SK-N-SH (cell line): ENCODE measurements around the gene SCNN1B. TPM values are rescaled to one million over a fixed set of nuclear protein-coding genes. Genes with fewer than 3 reads are reported as not detected.

Source experiments
- CTCF ChIA-PET: fragments of 300-600, 350-600 bp; formaldehyde crosslinking; extraction: SDS; loops from one replicate; lab custom pipeline; 2021; lab: Yijun Ruan, JAX
- POLR2A ChIA-PET: fragments of 350-600 bp; sonication (Branson Sonifier 250); formaldehyde crosslinking; extraction: SDS; loops from one replicate; lab custom pipeline; 2020; ENCODE audit warnings: antibody characterized with exemption, inconsistent platforms; lab: Yijun Ruan, JAX
- DNase-seq: peaks from one replicate; pipeline ENCODE4 v3.0.0; 2012
- H2AFZ ChIP-seq: fragments of 200-600 bp; sonication (generic); 2 replicates; pipeline ENCODE4 v1.8.1; 2016; ENCODE audit warnings: antibody characterized with exemption, mild to moderate bottlenecking, low read depth
- H3F3A ChIP-seq: fragments of 200-600 bp; sonication (generic); replicated peaks from 2 replicates; pipeline ENCODE3; 2016; ENCODE audit warnings: antibody characterized with exemption, mild to moderate bottlenecking; ENCODE audit not compliant: insufficient read depth
- H3K27ac ChIP-seq, 2 experiments: fragments of 200-500 bp in 1 of 2; fragments of 200-600 bp in 1 of 2; sonication (Bioruptor generic) in 1 of 2; sonication (generic), shearing (Covaris generic) in 1 of 2; 2 replicates each; pipeline versions ENCODE4 v1.5.1 to v1.6.1; 2014 to 2016; ENCODE audit warnings: low read depth in 2 of 2, inconsistent platforms in 1 of 2, low read length in 1 of 2, mild to moderate bottlenecking in 1 of 2, mixed read lengths in 1 of 2
- H3K27me3 ChIP-seq: fragments of 200-600 bp; sonication (generic), shearing (Covaris generic); 2 replicates; pipeline ENCODE4 v1.6.1; 2016; ENCODE audit warnings: mixed run types; ENCODE audit not compliant: insufficient read depth
- H3K36me3 ChIP-seq, 2 experiments: fragments of 200-500 bp in 1 of 2; fragments of 200-600 bp in 1 of 2; sonication (Bioruptor generic) in 1 of 2; sonication (generic) in 1 of 2; replicated peaks in 1 of 2; 2 replicates each; pipeline versions ENCODE3 to v1.5.1; 2014 to 2016; ENCODE audit warnings: low read length in 1 of 2, mild to moderate bottlenecking in 1 of 2; ENCODE audit not compliant: insufficient read depth in 2 of 2, control insufficient read depth in 1 of 2
- H3K4me1 ChIP-seq, 2 experiments: fragments of 200-500 bp in 1 of 2; fragments of 200-600 bp in 1 of 2; sonication (Bioruptor generic) in 1 of 2; sonication (generic), shearing (Covaris generic) in 1 of 2; 2 replicates each; pipeline versions ENCODE4 v1.5.1 to v1.6.1; 2014 to 2016; ENCODE audit warnings: low read depth in 1 of 2, low read length in 1 of 2, mixed run types in 1 of 2; ENCODE audit not compliant: insufficient read depth in 2 of 2, control insufficient read depth in 1 of 2
- H3K4me2 ChIP-seq: fragments of 200-600 bp; sonication (generic), shearing (Covaris generic); 2 replicates; pipeline ENCODE4 v1.6.1; 2017; ENCODE audit warnings: mixed run types
- H3K4me3 ChIP-seq, 2 experiments: fragments of 200-500 bp in 1 of 2; fragments of 200-600 bp in 1 of 2; sonication (Bioruptor generic) in 1 of 2; sonication (generic), shearing (Covaris generic) in 1 of 2; 2 replicates each; pipeline versions ENCODE4 v1.5.1 to v1.8.1; 2014 to 2016; ENCODE audit warnings: low read depth in 2 of 2, inconsistent platforms in 1 of 2, low read length in 1 of 2, mild to moderate bottlenecking in 1 of 2, mixed read lengths in 1 of 2, moderate library complexity in 1 of 2
- H3K79me2 ChIP-seq: fragments of 200-600 bp; sonication (generic); 2 replicates; pipeline ENCODE4 v1.8.1; 2017; ENCODE audit warnings: mild to moderate bottlenecking; ENCODE audit not compliant: insufficient read depth
- H3K9ac ChIP-seq: fragments of 200-600 bp; sonication (generic); 2 replicates; pipeline ENCODE4 v1.6.1; 2017; ENCODE audit warnings: mixed run types
- H3K9me2 ChIP-seq: fragments of 200-600 bp; sonication (generic); 2 replicates; pipeline ENCODE4 v1.6.1; 2017; ENCODE audit warnings: mixed run types
- H3K9me3 ChIP-seq: fragments of 200-600 bp; sonication (generic); 2 replicates; pipeline ENCODE4 v1.6.1; 2017; ENCODE audit warnings: mixed run types, mild to moderate bottlenecking, moderate library complexity
- H4K20me1 ChIP-seq: fragments of 200-600 bp; sonication (generic); 2 replicates; pipeline ENCODE4 v1.6.1; 2017; ENCODE audit warnings: mild to moderate bottlenecking, mixed run types; ENCODE audit not compliant: insufficient read depth
- EP300 ChIP-seq, 2 experiments: IDR thresholded peaks; 2 replicates each; pipeline versions ENCODE4 v1.4.0 to v1.6.1; 2012; ENCODE audit warnings: borderline replicate concordance in 1 of 2, low read depth in 1 of 2, low read length in 1 of 2
- EZH2phosphoT487 ChIP-seq: fragments of 200-600 bp; sonication (generic); IDR thresholded peaks from 2 replicates; pipeline ENCODE4 v1.6.1; 2017; ENCODE audit warnings: low read depth, mixed run types, mild to moderate bottlenecking, antibody characterized with exemption, moderate library complexity, borderline replicate concordance
- FOSL2 ChIP-seq: IDR thresholded peaks from 2 replicates; pipeline ENCODE4 v1.4.0; 2012; ENCODE audit warnings: low read depth, mild to moderate bottlenecking, moderate library complexity, borderline replicate concordance
- FOXM1 ChIP-seq: IDR thresholded peaks from 2 replicates; pipeline ENCODE4 v1.4.0; 2012; ENCODE audit warnings: low read depth, mild to moderate bottlenecking
- JUND ChIP-seq: IDR thresholded peaks from 2 replicates; pipeline ENCODE4 v1.4.0; 2012
- NFIC ChIP-seq: IDR thresholded peaks from 2 replicates; pipeline ENCODE4 v1.4.0; 2012; ENCODE audit warnings: borderline replicate concordance
- NRF1 ChIP-seq: IDR thresholded peaks from 2 replicates; pipeline ENCODE4 v1.6.1; 2012; ENCODE audit warnings: low read depth, mild to moderate bottlenecking, low read length
- POLR2AphosphoS5 ChIP-seq: IDR thresholded peaks from 2 replicates; pipeline ENCODE4 v1.6.1; 2012; ENCODE audit warnings: low read depth, low read length
- RAD21 ChIP-seq: IDR thresholded peaks from 2 replicates; pipeline ENCODE4 v1.6.1; 2012; ENCODE audit warnings: mild to moderate bottlenecking, low read length
- RXRA ChIP-seq: IDR thresholded peaks from 2 replicates; pipeline ENCODE4 v1.4.0; 2012; ENCODE audit warnings: low read depth, mild to moderate bottlenecking, borderline replicate concordance
- TCF12 ChIP-seq: IDR thresholded peaks from 2 replicates; pipeline ENCODE4 v1.4.0; 2012
- YY1 ChIP-seq: IDR thresholded peaks from 2 replicates; pipeline ENCODE4 v1.4.0; 2012; ENCODE audit warnings: low read depth, mild to moderate bottlenecking
- WGBS: methylation state at CpG from one replicate; pipeline ENCODE4 v1.1.6; 2017; ENCODE audit warnings: low lambda C conversion rate; 5-methylcytosine and 5-hydroxymethylcytosine counted together
- polyA plus RNA-seq, 3 experiments: library from polyadenylated mRNA; depleted of rRNA; stranded (reverse); fragments of >200 nt; gene quantifications; 2 replicates each; pipeline ENCODE4 v1.2.3, GENCODE V29; 2012
- TF ChIP-seq, protein P1 (sequence below): IDR thresholded peaks from 2 replicates; pipeline ENCODE4 v1.4.0; 2012; ENCODE audit warnings: low read depth, borderline replicate concordance
- TF ChIP-seq, protein P2 (sequence below): IDR thresholded peaks from 2 replicates; pipeline ENCODE4 v1.4.0; 2012; ENCODE audit warnings: low read depth
- TF ChIP-seq, protein P3 (sequence below): IDR thresholded peaks from 2 replicates; pipeline ENCODE4 v1.6.1; 2012; ENCODE audit warnings: mild to moderate bottlenecking, low read depth, low read length, moderate library complexity
- TF ChIP-seq, protein P4 (sequence below): fragments of 150-350 bp; IDR thresholded peaks from 2 replicates; pipeline ENCODE4 v1.6.1; 2017; ENCODE audit warnings: antibody characterized with exemption, low read length, low read depth, borderline replicate concordance

Gene SCNN1B
- polyA plus RNA-seq, 1 of the 3 experiments (the other 2 are of a cell fraction) = not detected

DNA sequence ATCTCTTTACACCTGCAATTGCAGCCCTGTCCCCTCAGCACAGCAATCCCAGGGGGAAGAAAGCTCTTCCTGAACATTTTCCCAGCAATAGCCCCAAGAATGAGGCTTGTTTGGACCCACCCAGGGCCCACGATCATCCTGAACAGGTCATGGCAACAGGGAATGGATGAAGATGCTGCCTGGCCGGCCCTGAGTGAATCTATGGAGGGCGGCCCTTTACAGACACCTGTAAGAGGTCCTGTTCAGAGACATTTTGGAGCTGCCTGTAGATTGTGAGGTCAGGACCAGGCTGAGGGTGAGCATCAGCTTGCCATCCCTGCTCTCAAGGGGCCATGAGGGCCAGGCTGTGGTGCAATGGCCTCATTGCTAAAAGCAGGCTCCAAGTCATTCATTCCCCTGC is 81.8 kb downstream of the SCNN1B start:
- no peaks in the 10 kb centered on the region for H3K4me1 ChIP-seq
- H2AFZ ChIP-seq = no peak overlapping the region
- H4K20me1 ChIP-seq = no peaks in the 10 kb centered on the region
- H3K9me3 ChIP-seq = no peaks in the 10 kb centered on the region
- no peak for TF ChIP-seq EZH2phosphoT487
- no peak for TF ChIP-seq NRF1
- no peak for TF ChIP-seq EP300 (IDR thresholded peaks at IDR 0.05; ENCODE audit: borderline replicate concordance in 1 of 2, low read depth in 1 of 2, low read length in 1 of 2)
- TF ChIP-seq YY1 = no peak
- TF ChIP-seq FOXM1 = no peak
- TF ChIP-seq RAD21 = no peak
- TF ChIP-seq FOSL2 = no peak
- TF ChIP-seq NFIC = no peak
- TF ChIP-seq, protein P1, sequence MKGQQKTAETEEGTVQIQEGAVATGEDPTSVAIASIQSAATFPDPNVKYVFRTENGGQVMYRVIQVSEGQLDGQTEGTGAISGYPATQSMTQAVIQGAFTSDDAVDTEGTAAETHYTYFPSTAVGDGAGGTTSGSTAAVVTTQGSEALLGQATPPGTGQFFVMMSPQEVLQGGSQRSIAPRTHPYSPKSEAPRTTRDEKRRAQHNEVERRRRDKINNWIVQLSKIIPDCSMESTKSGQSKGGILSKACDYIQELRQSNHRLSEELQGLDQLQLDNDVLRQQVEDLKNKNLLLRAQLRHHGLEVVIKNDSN = no peak
- no peaks in the 10 kb centered on the region for H3K27me3 ChIP-seq
- no peaks in the 10 kb centered on the region for H3F3A ChIP-seq
- ChIA-PET POLR2A (no interaction called here), CTCF (no interaction called here)
- H3K9me2 ChIP-seq = no peaks in the 10 kb centered on the region
- no peak overlapping the region for H3K4me2 ChIP-seq
- WGBS = 90% methylated on average over 2 of the region's 3 CpGs
- no peaks in the 10 kb centered on the region for H3K36me3 ChIP-seq
- no peak for DNase-seq
- H3K27ac ChIP-seq = no peak overlapping the region
- no peaks in the 10 kb centered on the region for H3K79me2 ChIP-seq
- H3K9ac ChIP-seq = no peak overlapping the region
- H3K4me3 ChIP-seq = no peak overlapping the region

DNA sequence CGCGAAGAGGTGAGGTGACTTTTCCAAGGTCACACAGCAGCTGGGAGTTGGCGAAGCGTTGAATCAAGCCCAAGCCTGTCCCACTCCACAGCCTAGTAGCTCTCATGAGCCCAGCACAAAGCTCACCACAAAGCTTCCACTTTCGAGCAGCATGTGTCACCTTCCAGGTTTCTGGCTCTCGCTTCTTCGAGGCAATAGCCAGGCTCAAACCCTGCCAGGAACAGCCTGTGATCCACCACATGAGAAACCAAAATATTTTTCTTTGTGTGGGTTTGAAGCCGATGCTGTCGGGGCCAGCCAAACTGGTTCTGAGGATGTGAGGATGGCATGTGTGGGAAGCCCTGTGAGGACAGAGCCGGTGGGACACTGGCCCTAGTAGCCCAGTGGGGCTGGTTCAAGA is 82.8 kb downstream of the SCNN1B start:
- POLR2A ChIA-PET = no interaction called here
- Histone ChIP-seq H3K79me2 (no peaks in the 10 kb centered on the region), H3K4me3 (no peak overlapping the region), H3K9me2 (no peaks in the 10 kb centered on the region), H3K27me3 (no peaks in the 10 kb centered on the region), H3K36me3 (no peaks in the 10 kb centered on the region), H3K27ac (no peak overlapping the region), H3K9ac (no peak overlapping the region), H2AFZ (no peak overlapping the region), H3K9me3 (no peaks in the 10 kb centered on the region), H3K4me1 (no peaks in the 10 kb centered on the region), H3F3A (no peaks in the 10 kb centered on the region), H4K20me1 (no peaks in the 10 kb centered on the region), H3K4me2 (no peak overlapping the region)
- DNase-seq = no peak
- CTCF ChIA-PET = interaction anchor here (1.5 kb wide), 1 partner anchor 49 kb away, joined by 4 read pairs; no protein-coding TSS in a partner anchor
- 94% methylated on average over 8 of the region's 10 CpGs for WGBS
- TF ChIP-seq EP300 (IDR thresholded peaks at IDR 0.05; ENCODE audit: borderline replicate concordance in 1 of 2, low read depth in 1 of 2, low read length in 1 of 2) (no peak), RXRA (no peak), JUND (no peak), TCF12 (no peak), YY1 (no peak), POLR2AphosphoS5 (no peak)
- TF ChIP-seq, protein P2, sequence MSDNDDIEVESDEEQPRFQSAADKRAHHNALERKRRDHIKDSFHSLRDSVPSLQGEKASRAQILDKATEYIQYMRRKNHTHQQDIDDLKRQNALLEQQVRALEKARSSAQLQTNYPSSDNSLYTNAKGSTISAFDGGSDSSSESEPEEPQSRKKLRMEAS = no peak
- TF ChIP-seq, protein P1 = no peak
- TF ChIP-seq, protein P3, sequence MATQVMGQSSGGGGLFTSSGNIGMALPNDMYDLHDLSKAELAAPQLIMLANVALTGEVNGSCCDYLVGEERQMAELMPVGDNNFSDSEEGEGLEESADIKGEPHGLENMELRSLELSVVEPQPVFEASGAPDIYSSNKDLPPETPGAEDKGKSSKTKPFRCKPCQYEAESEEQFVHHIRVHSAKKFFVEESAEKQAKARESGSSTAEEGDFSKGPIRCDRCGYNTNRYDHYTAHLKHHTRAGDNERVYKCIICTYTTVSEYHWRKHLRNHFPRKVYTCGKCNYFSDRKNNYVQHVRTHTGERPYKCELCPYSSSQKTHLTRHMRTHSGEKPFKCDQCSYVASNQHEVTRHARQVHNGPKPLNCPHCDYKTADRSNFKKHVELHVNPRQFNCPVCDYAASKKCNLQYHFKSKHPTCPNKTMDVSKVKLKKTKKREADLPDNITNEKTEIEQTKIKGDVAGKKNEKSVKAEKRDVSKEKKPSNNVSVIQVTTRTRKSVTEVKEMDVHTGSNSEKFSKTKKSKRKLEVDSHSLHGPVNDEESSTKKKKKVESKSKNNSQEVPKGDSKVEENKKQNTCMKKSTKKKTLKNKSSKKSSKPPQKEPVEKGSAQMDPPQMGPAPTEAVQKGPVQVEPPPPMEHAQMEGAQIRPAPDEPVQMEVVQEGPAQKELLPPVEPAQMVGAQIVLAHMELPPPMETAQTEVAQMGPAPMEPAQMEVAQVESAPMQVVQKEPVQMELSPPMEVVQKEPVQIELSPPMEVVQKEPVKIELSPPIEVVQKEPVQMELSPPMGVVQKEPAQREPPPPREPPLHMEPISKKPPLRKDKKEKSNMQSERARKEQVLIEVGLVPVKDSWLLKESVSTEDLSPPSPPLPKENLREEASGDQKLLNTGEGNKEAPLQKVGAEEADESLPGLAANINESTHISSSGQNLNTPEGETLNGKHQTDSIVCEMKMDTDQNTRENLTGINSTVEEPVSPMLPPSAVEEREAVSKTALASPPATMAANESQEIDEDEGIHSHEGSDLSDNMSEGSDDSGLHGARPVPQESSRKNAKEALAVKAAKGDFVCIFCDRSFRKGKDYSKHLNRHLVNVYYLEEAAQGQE = no peak
- TF ChIP-seq, protein P4, sequence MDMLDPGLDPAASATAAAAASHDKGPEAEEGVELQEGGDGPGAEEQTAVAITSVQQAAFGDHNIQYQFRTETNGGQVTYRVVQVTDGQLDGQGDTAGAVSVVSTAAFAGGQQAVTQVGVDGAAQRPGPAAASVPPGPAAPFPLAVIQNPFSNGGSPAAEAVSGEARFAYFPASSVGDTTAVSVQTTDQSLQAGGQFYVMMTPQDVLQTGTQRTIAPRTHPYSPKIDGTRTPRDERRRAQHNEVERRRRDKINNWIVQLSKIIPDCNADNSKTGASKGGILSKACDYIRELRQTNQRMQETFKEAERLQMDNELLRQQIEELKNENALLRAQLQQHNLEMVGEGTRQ = no peak
- TF ChIP-seq, all 33 proteins: peak for 0
